NAMALWA (cell line): ENCODE results near the gene RPGRIP1.
"Not testable (repeated sequence)": the region's sequence is repeated elsewhere in the genome, so short reads cannot be mapped to it uniquely, and the experiment has no call there.

Experiments used
- DNase-seq: peaks from one replicate; pipeline ENCODE4 v3.0.0-alpha.2; 2015; ENCODE audit warnings: low spot score

RPGRIP1 gene

DNA sequence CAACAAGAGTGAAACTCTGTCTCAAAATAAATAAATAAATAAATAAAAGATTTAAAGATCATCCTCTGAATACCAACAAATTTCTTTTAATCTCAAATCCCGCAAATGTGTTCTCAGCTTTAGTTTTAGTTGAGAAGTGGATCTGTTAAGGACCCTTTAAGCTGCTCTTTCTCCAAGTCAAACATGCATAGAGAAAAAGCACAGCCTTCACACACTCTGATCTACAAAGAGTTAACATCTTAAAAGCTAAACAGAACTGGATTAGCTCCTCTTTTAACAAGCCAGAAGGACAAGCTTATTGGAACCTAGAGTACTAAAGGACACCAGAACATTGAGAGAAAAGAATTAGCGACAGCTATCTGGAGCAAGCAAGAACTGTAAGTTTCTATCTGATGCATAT, at the start of gene RPGRIP1:
Gene RPGRIP1 (plus strand): TSS at position 301 of the 400 bp plus-strand sequence. CDS start 7,894 bp downstream, outside the sequence.
- DNase-seq, result no peak

DNA sequence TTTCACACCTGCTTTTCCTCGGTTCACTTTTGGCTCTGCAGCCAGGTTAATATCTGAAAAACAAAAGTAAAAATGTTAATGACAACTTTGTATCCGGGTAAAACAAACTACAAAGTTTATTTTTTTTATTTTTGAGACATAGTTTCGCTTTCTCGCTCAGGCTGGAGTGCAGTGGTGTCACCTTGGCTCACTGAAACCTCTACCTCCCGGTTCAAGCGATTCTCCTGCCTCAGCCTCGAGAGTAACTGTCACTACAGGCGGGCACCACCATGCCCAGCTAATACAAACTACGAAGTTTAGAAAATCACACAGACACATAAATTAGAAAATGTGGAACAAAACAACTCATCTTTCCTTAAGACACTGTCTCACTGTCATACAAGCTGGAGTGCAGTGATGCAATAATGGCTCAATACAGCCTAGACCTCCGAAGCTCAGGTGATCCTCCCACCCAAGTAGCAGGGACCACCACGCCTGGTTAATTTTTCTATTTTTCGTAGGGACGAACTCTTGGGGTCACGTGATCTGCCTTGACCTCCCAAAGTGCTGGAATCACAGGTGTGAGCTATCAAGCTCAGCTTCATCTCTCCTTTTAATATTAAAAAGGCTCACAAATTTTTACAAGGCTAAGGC, 48.7 kb upstream of the RPGRIP1 start:
- DNase-seq, result no peak

DNA sequence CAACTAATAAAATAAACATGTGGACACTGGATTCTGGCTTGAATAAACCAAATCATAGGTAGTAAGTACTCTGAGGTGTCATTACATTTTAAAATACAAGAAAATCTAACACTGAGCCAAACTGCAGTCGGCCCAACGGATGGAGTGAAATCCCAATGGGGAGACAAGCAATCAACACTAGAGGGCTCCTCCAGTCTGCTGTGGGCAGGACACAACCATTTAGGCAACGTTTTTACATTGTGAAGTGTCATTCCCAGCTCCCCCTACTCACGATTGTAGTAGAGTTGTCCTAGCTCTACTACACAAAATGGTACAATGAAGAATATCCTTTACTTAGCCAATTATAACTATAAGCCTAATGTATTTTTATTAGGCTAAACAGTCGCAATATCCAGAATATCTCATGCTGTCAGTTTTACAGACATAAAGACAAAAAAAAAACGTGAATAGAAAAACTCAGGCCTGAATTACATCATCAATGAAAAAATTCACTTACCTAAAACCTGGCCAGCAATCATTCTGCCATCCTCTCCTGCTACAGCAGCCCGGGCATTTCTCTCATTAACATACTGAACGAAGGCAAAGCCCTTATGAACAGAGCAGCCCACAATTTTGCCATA, 46.3 kb upstream of the RPGRIP1 start:
- DNase-seq, result no peak

DNA sequence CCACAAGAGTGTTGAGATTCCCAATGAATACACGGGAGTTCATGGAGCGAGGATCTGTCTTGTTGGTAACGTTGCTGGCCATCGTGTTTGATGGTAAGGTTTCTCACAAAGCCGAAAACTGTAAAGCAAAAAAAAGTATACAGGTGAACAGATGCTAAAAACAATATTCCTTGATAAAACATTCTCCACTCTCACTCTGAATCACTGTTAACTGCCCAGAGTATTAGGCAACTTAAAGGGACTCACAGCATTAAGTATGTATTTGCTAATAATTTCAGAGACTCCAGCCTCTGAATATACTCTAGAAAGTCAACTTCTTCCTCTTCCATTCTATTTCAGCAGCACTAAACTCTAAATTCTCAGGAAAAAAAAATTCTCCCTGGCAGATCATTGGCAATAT, 45.8 kb upstream of the RPGRIP1 start:
- DNase-seq, result no peak

DNA sequence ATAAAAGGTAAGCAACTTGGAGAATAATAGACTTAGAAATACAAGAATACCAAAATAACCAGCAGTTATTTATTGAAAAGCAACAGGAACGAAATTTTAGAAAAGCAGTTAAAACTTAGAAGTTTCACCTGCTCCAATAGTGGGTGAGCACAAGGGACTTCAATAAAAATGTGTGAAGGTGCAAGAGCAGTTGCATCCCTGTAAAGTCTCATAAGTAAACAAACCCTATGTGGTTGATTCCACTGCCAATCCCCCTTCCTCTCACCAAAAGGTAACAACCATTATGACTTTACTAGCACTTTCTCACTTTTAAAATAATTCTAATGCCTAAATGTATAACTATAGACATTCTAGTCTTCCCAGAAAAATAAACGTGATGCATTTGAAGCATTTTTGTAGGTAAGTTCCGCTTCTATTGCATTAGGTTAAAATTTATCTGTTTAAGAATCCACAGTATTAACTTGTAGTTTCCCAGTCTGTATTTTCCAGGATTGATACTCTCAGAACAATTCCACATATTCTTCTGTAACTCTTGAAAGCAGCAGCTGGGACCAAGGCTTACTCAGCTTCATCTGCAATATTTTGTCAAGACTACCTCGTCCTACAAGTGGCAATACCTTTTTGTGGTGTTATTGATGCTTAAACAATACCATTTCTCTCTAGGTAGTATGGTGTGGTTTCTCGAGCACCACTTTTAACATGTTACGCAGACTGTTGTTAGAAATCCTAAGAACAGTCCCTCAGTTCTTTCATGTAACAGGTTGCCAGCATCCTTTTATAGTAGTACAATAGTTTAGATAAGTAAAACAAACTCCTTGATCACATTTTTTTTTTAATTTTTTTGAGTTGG, 42.7 kb upstream of the RPGRIP1 start:
- no peak for DNase-seq

DNA sequence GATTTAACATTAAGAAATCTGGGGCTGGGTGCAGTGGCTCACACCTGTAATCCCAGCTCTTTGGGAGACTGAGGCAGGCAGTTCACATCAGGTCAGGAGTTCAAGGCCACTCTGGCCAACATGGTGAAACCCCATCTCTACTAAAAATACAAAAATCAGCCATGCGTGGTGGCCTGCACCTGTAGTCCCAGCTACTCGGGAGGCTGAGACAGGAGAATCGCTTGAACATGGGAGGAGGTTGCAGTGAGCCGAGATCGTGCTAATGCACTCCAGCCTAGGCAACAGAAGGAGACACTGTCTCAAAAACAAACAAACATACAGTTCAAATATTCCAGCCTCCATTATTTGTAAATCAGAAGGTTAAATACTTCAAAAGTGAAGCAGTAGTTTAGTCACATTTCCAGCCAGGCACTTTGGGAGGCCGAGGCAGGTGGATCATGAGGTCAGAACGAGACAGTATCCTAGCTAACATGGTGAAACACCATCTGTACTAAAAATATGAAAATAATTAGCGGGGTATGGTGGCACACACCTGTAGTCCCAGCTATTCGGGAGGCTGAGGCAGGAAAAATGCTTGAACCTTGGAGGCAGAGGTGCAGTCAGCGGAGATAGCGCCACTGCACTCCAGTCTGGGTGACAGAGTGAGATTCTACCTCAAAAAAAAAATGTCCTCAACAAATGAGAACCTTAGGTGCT, 40.9 kb upstream of the RPGRIP1 start:
- DNase-seq, result no peak

DNA sequence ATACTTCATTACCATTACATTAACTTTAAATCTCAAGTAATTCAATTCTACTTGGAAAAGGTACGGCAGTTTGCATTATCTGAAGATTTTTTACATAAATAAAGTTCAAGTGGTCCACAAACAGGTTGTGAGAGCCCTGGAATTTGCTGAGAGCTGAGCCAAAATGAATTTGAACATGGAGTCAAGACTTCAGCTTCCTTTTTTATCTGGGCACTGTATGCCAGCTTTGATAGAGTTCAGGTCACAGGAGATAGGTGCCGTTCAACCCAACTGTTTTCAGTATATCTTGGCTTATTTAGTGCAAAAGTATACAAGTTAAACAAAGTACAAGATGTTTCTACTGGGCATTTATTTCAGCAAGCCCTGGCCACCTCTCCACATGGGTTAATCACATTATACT, 39.5 kb upstream of the RPGRIP1 start:
- no peak for DNase-seq

DNA sequence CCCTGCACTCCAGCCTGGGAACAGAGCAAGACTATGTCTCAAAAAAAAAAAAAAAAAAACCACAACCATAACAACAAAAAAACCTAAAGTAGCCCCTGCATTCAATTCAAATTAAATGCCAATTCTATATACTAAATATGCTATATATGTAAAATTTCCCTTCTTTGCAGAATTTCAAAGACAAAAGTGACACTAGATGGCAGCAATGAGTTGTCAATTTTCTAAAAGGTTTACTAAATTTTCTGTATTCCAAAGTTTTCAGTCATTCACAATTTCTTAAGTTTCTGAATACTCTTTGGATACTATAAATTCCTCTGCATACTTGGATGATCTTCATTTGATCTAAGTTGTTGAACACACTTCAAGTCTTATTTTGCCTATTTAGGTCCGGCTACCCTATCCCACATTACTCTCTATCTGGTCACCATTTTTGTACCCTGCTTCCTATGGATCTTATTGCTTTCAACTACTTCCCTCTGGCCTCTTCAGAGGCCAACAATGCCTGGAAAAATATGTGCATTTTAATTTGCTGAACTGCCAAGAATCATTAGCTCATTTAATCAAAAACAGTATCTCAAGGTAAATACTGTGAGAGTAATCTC, 38.6 kb upstream of the RPGRIP1 start:
- peak; percentile 69 for DNase-seq

DNA sequence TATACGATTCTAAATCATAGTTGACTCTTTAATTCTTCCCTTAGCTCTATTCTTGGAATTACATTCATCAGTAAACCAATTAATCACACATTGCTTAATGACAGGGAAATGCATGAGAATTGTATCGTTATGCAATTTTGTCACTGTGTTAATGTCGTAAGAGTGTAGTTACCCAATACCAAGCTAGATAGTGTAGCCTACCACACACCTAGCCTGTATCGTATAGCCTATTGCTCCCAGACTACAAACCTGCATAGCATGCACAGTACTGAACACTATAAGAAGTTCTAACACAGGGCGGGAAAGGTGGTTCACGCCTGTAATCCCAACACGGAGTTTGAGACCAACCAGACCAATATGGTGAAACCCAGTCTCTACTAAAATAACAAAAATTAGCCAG, 35.3 kb upstream of the RPGRIP1 start:
- no peak for DNase-seq

DNA sequence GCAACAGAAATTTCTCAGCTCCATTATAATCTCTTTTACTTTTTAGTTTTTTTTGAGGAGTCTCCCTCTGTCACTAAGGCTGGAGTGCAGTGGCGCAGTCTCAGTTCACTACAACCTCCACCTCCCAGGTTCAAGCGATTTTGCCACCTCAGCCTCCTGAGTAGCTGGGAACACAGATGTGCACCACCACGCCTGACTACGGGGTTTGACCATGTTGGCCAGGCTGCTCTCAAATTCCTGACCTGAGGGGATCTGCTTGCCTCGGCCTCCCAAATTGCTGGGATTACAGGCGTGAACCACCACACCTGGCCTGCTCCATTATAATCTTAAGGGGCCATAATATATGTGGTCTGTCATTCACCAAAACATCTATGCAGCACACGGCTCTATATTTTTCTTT, 34.1 kb upstream of the RPGRIP1 start:
- DNase-seq, result no peak

DNA sequence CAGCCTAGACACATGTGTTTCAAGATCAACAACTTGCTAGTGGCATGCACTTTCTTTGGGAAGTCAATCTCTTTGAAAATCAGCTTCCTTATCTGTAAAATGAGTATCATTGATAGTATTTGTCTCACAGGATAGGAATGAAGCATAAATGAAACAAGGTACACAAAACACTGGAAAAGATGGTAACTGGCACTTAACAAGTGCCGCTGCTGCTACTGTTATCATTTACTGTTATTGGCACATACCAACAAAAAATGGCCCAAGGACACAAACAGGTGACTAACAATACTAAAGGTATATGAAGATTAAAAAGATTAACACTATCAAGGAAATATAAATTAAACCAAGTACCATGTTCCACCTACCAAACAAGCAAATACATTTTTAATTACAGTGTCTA, 31.5 kb upstream of the RPGRIP1 start:
- DNase-seq, result no peak

DNA sequence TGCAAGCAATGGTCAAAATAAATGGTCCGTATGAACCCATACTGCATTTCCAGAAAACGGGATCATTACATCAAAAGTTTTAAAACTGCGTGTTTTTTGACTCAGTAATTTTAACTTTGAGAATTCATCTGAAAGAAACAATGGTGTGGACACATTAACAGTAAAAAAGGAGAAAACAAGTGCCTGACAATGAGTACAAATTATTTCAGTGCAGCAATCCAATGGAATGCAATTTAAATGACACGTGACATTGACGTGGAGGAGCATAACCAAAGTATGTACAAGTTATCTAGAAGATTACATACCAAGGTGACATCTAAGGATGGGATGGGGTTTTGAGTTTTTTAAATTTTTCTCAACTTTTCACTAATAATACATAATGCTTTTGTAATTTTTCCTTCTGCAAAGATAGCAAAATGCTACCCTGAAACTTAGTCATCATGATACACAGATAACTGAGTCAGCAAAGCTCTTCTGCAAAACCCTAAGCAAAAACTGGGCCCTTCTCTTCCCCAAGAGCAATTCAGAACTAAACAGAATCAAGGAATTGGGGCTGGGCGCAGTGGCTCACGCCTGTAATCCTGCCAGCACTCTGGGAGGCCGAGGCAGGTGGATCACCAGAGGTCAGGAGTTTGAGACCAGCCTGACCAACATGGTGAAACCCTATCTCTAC, 31.0 kb upstream of the RPGRIP1 start:
- DNase-seq, result no peak

DNA sequence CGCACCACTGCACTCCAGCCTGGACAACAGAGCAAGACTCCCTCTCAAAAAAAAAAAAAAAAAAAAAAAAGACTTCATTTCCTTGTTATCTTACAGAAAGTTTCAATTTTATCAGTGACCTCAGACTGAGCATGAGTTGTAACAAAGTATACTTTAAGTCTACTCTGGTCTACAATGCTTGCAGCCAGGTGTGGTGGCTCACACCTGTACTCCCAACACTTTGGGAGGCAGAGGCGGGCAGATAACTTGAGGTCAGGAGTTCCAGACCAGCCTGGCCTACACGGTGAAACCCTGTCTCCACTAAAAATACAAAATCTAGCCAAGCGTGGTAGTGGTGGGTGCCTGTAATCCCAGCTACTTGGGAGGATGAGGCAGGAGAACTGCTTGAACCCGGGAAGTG, 28.7 kb upstream of the RPGRIP1 start:
- no peak for DNase-seq

DNA sequence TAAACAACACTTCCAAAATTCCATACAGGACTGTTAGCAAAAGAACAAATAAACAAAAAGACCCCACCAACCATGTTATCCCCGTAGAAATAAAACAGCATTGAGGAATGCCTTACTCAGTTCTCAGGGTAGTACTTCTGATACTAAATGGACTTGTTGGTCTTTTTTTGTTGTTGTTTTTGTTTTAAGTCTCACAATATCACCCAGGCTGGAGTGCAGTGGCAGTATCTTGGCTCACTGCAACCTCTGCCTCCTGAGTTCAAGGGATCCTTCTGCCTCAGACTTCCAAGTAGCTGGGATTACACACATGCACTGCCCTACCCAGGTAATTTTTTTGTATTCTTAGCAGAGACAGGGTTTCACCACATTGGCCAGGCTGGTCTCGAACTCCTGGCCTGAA, 27.7 kb upstream of the RPGRIP1 start:
- no peak for DNase-seq

DNA sequence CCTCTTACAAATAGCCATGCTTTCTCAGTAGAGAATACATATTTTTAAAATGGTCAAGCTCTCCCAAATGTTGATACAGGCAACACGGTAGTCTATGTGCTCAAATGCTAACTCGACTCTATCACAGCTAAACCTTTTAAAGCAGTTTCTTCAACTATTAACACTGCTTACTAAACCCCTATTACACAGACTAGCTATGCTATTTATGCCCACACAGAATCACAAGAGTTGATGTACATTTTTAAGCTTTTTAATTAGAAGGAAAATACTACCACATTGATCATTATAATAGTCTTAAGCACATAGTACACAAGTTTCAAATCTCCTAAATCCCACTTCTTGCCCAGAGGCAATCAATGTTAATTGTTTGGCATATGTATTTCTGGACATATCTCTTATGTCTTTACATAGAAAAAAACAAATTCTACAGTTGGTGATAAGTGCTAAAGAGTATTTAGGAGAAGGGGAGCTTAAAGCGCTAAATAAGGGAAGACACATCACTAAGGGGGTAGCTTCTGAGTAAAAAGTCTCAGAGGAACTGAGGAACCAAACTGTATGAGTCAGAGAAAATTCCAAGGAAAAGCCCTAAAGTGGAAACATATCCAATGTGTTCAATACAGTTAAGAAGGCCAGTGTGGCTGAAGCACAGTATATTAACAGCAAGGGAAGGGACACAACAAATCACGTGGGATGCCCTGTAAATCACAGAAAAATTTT, 24.3 kb upstream of the RPGRIP1 start:
- DNase-seq, result no peak

DNA sequence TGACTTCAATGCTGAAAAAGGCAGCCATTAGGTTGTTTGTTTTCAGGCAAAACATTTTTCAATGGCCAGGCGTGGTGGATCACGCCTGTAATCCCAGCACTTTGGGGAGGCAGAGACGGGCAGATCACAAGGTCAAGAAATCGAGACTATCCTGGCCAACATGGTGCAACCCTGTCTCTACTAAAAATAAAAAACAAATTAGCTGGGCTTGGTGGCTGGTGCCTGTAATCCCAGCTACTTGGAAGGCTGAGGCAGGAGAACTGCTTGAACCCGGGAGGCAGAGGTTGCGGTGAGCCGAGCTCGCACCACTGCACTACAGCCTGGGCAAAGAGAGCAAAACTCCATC, 23.8 kb upstream of the RPGRIP1 start:
- not testable (repeated sequence) for DNase-seq

DNA sequence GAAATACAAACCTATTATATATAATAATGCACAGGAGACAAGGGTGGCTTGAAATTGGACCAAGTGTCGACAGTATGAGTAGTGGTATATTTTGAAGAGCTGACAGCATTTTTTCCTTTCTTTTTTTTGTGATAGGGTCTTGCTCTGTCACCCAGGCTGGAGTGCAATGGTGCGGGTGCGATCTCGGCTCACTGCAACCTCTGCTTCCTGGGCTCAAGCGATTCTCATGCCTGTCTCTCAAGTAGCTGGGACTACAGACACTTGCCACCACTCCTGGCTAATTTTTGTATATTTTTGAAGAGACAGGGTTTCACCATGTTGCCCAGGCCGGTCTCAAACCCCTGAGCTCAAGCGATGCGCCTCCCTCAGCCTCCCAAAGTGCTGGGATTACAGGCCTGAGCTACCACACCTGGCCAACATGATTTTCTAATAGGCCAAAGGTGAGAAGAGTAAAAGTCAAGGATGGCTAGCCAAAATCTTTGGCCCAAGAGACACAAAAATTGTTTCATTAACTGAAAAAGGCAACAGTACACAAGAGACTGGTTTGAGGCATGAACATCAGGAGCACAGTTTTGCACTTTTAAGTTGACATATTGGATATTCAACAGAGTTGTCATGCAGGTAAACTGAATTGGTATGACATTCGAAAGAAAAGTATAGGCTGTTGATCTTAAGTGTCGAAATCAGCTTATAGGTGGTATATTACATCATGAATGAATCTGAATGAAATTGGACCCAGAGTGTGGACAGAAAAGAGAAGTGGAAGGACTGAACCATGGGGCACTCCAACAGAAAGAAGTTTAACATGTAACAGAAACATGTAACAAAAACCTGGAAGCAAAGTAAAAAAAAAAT, 23.1 kb upstream of the RPGRIP1 start:
- no peak for DNase-seq

DNA sequence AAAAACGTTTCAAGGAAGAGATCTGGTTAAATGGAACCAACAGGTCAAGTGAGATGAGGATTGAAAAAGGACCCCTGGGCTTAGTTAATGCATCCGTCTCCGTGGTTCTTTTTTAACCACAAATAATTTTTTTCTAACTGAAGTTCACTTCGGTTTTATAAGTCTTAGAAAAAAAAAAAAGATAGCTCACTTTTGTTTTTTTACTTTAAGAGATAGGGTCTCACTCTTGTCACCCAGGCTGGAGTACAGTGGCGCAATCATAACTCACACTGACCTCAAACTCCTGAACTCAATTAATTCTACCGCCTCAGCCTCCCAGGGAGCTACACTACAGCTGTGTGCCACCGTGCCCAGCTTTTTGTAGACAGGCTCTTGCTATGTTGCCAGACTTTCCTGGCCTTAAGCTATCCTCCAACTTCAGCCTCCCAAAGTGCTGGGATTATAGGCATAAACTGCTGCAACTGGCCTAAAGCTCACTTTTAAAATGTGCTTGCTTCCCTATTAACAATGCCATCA, 22.4 kb upstream of the RPGRIP1 start:
- no peak for DNase-seq

DNA sequence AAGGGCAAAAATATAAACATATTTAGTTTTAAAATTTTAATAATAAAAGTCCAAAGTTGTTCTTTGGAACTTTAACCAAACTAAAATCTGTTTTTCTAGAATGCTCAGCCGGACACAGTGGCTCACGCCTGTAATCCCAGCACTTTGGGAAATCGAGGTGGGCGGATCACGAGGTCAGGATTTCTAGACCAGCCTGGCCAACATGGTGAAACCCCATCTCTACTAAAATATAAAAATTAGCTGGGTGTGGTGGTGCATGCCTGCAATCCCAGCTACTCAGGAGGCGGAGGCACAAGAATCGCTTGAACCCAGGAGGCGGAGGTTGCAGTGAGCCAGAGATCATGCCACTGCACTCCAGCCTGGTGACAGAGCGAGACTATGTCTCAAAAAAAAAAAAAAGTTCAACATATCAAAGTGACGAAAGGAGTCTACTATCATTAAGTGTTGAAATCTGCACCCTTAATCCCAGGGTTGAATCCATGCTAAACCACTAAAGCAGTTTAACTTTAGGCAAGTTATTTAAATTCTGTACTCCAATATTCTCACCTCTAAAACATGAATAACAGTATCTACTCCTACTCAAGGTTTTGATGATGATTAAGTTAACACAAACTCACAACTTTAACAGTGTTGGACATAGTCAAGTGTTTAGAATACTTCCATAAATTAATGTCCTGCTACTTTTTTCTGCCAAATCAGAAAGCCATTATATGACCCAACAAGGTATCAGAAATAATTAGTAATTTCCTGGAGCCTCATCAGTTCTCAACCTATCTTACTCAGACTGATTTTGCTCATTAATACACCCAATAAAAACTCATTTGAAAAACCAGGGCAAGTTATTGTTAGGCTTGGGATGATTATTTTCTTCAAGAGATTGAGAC, 21.6 kb upstream of the RPGRIP1 start:
- DNase-seq, result no peak
